IMR-90 (cell line): ENCODE data around the gene RALGPS2. TPM values are rescaled to one million over a fixed set of nuclear protein-coding genes. Genes with fewer than 3 reads are reported as not detected.

Experiments
- ATAC-seq: fragments of 200-7000 bp; cut with Tn5 transposase; 2 replicates; pipeline ENCODE4 v1.9.1; 2020; ENCODE audit warnings: low read depth, mild to moderate bottlenecking, moderate library complexity
- BruUV-seq: library from RNA; stranded (reverse); fragments of 400-500 nt; replicated peaks from 2 replicates; lab custom pipeline; 2021; lab: Mats Ljungman, UMichigan
- CTCF ChIA-PET: fragments of 300-600 bp; formaldehyde crosslinking; extraction: SDS; loops from one replicate; lab custom pipeline; 2021; ENCODE audit warnings: antibody characterized with exemption; lab: Yijun Ruan, JAX
- POLR2A ChIA-PET: fragments of 300-600 bp; sonication (Branson Sonifier 250); formaldehyde crosslinking; loops from one replicate; lab custom pipeline; 2022; ENCODE audit warnings: antibody characterized with exemption; ENCODE audit not compliant: unreplicated experiment; lab: Charles Lee
- DNase-seq: peaks from one replicate; pipeline ENCODE4 v3.0.0; 2013
- H2AFZ ChIP-seq: replicated peaks from 2 replicates; pipeline ENCODE3; 2013; ENCODE audit warnings: low read length, mild to moderate bottlenecking; ENCODE audit not compliant: poor library complexity
- H2AK5ac ChIP-seq: 2 replicates; pipeline ENCODE4 v1.6.1; 2013; ENCODE audit warnings: low read depth, low read length, inconsistent platforms
- H2AK9ac ChIP-seq: replicated peaks from 2 replicates; pipeline ENCODE3; 2013; ENCODE audit warnings: mild to moderate bottlenecking, low read depth, low read length, moderate library complexity; ENCODE audit not compliant: poor library complexity
- H2BK120ac ChIP-seq: 2 replicates; pipeline ENCODE4 v1.6.1; 2013; ENCODE audit warnings: low read depth, low read length, inconsistent platforms
- H2BK15ac ChIP-seq: 3 replicates; pipeline ENCODE4 v1.6.1; 2013; ENCODE audit warnings: low read depth, low read length, inconsistent platforms
- H2BK20ac ChIP-seq: 2 replicates; pipeline ENCODE4 v1.6.1; 2013; ENCODE audit warnings: low read depth, mild to moderate bottlenecking, inconsistent platforms, low read length, moderate library complexity
- H2BK5ac ChIP-seq: 2 replicates; pipeline ENCODE4 v1.6.1; 2013; ENCODE audit warnings: mild to moderate bottlenecking, low read depth, low read length, inconsistent platforms; ENCODE audit not compliant: poor library complexity, severe bottlenecking
- H3K14ac ChIP-seq: replicated peaks from 2 replicates; pipeline ENCODE4 v1.6.1; 2013; ENCODE audit warnings: low read depth, low read length, inconsistent platforms
- H3K18ac ChIP-seq: 2 replicates; pipeline ENCODE4 v1.6.1; 2013; ENCODE audit warnings: low read depth, low read length, control low read depth
- H3K23ac ChIP-seq: 2 replicates; pipeline ENCODE4 v1.6.1; 2013; ENCODE audit warnings: low read depth, low read length, inconsistent platforms
- H3K27ac ChIP-seq: 2 replicates; pipeline ENCODE4 v1.5.1; 2013; ENCODE audit warnings: mild to moderate bottlenecking, control low read depth, low read length; ENCODE audit not compliant: insufficient read depth
- H3K27me3 ChIP-seq: 2 replicates; pipeline ENCODE4 v1.6.1; 2013; ENCODE audit warnings: low read length; ENCODE audit not compliant: control insufficient read depth, insufficient read depth
- H3K36me3 ChIP-seq: 2 replicates; pipeline ENCODE4 v1.6.1; 2013; ENCODE audit warnings: low read length, mixed read lengths; ENCODE audit not compliant: control insufficient read depth, insufficient read depth
- H3K4ac ChIP-seq: 2 replicates; pipeline ENCODE4 v1.6.1; 2013; ENCODE audit warnings: low read depth, low read length, inconsistent platforms
- H3K4me1 ChIP-seq: 2 replicates; pipeline ENCODE4 v1.6.1; 2013; ENCODE audit warnings: low read length, mixed read lengths; ENCODE audit not compliant: control insufficient read depth, insufficient read depth
- H3K4me2 ChIP-seq: 2 replicates; pipeline ENCODE4 v1.6.1; 2013; ENCODE audit warnings: low read depth, mild to moderate bottlenecking, control low read depth, low read length, moderate library complexity
- H3K4me3 ChIP-seq: 2 replicates; pipeline ENCODE4 v1.5.1; 2013; ENCODE audit warnings: low read depth, mild to moderate bottlenecking, control low read depth, low read length, moderate library complexity; ENCODE audit not compliant: insufficient read depth
- H3K56ac ChIP-seq: 2 replicates; pipeline ENCODE4 v1.6.1; 2013; ENCODE audit warnings: low read length, inconsistent platforms; ENCODE audit not compliant: insufficient read depth; ENCODE audit errors: extremely low read depth
- H3K79me1 ChIP-seq, 2 experiments: 2 replicates each; pipeline ENCODE4 v1.6.1; 2013; ENCODE audit warnings: low read length in 2 of 2, inconsistent platforms in 1 of 2, low read depth in 1 of 2
- H3K9ac ChIP-seq: 2 replicates; pipeline ENCODE4 v1.6.1; 2013; ENCODE audit warnings: low read depth, low read length, control low read depth
- H3K9me1 ChIP-seq: 2 replicates; pipeline ENCODE4 v1.6.1; 2013; ENCODE audit warnings: low read length, inconsistent platforms; ENCODE audit not compliant: insufficient read depth
- H3K9me3 ChIP-seq: 2 replicates; pipeline ENCODE4 v1.6.1; 2013; ENCODE audit warnings: low read length; ENCODE audit not compliant: control insufficient read depth, insufficient read depth
- H4K20me1 ChIP-seq: 2 replicates; pipeline ENCODE4 v1.6.1; 2013; ENCODE audit warnings: low read length, inconsistent platforms; ENCODE audit not compliant: insufficient read depth
- H4K5ac ChIP-seq: 2 replicates; pipeline ENCODE4 v1.6.1; 2013; ENCODE audit warnings: mild to moderate bottlenecking, low read depth, low read length, control low read depth
- H4K8ac ChIP-seq, 2 experiments: 2 replicates each; pipeline ENCODE4 v1.6.1; 2013; ENCODE audit warnings: low read depth in 2 of 2, low read length in 2 of 2, control low read depth in 1 of 2, inconsistent platforms in 1 of 2
- H4K91ac ChIP-seq: 2 replicates; pipeline ENCODE4 v1.6.1; 2013; ENCODE audit warnings: low read depth, low read length, inconsistent platforms; ENCODE audit not compliant: insufficient read depth
- BHLHE40 ChIP-seq: fragments of 150-350 bp; IDR thresholded peaks from 2 replicates; pipeline ENCODE4 v1.6.1; 2016; ENCODE audit warnings: mild to moderate bottlenecking, low read depth, low read length
- CEBPB ChIP-seq: IDR thresholded peaks from 2 replicates; pipeline ENCODE4 v1.6.1; 2012; ENCODE audit warnings: low read depth, low read length, improper control_type of control experiment
- CHD1 ChIP-seq: IDR thresholded peaks from 2 replicates; pipeline ENCODE4 v1.6.1; 2012; ENCODE audit warnings: low read depth, low read length, improper control_type of control experiment
- CTCF ChIP-seq: conservative IDR thresholded peaks from 2 replicates; pipeline ENCODE4 v1.5.1; 2012; ENCODE audit warnings: mild to moderate bottlenecking, low read depth, low read length, improper control_type of control experiment
- ELK1 ChIP-seq: fragments of 150-350 bp; IDR thresholded peaks from 2 replicates; pipeline ENCODE4 v1.6.1; 2016; ENCODE audit warnings: low read depth, mild to moderate bottlenecking, low read length, moderate library complexity, borderline replicate concordance
- FOS ChIP-seq: fragments of 150-350 bp; IDR thresholded peaks from 2 replicates; pipeline ENCODE4 v1.6.1; 2016; ENCODE audit warnings: low read depth, low read length
- MAFK ChIP-seq: IDR thresholded peaks from 2 replicates; pipeline ENCODE4 v1.6.1; 2012; ENCODE audit warnings: low read depth, low read length, improper control_type of control experiment
- MAZ ChIP-seq: IDR thresholded peaks from 2 replicates; pipeline ENCODE4 v1.6.1; 2012; ENCODE audit warnings: low read depth, mild to moderate bottlenecking, low read length, improper control_type of control experiment, moderate library complexity, borderline replicate concordance
- MXI1 ChIP-seq: IDR thresholded peaks from 2 replicates; pipeline ENCODE4 v1.6.1; 2012; ENCODE audit warnings: low read depth, mild to moderate bottlenecking, low read length, moderate library complexity, borderline replicate concordance
- NFE2L2 ChIP-seq: fragments of 150-350 bp; IDR thresholded peaks from 2 replicates; pipeline ENCODE4 v1.6.1; 2016; ENCODE audit warnings: low read depth, mild to moderate bottlenecking, low read length
- POLR2A ChIP-seq: IDR thresholded peaks from 2 replicates; pipeline ENCODE4 v1.6.1; 2012; ENCODE audit warnings: mild to moderate bottlenecking, low read depth, low read length
- RAD21 ChIP-seq: IDR thresholded peaks from 2 replicates; pipeline ENCODE4 v1.6.1; 2012; ENCODE audit warnings: low read length, improper control_type of control experiment
- RCOR1 ChIP-seq: IDR thresholded peaks from 2 replicates; pipeline ENCODE4 v1.6.1; 2012; ENCODE audit warnings: mild to moderate bottlenecking, low read length, improper control_type of control experiment; ENCODE audit not compliant: insufficient replicate concordance
- RFX5 ChIP-seq: IDR thresholded peaks from 2 replicates; pipeline ENCODE4 v1.8.0; 2012; ENCODE audit warnings: low read depth, mild to moderate bottlenecking, low read length, moderate library complexity
- SMC3 ChIP-seq: fragments of 150-350 bp; IDR thresholded peaks from 2 replicates; pipeline ENCODE4 v1.6.1; 2016; ENCODE audit warnings: low read depth, mild to moderate bottlenecking, antibody characterized with exemption, low read length, moderate library complexity
- USF2 ChIP-seq: fragments of 150-350 bp; IDR thresholded peaks from 2 replicates; pipeline ENCODE4 v1.6.1; 2017; ENCODE audit warnings: mild to moderate bottlenecking, antibody characterized with exemption, low read length, low read depth
- WGBS, 2 experiments: methylation state at CpG; one replicate each; pipeline versions ENCODE4 v1.1.5 to v1.1.7; 2013; ENCODE audit warnings: missing lambda C conversion rate in 2 of 2; ENCODE audit not compliant: insufficient read length in 1 of 2; ENCODE audit errors: extremely low coverage in 2 of 2; 5-methylcytosine and 5-hydroxymethylcytosine counted together
- dilution Hi-C: fragments of 300-500 bp; cut with HindIII; formaldehyde crosslinking; loops from one replicate; pipeline ENCODE4 v1.14.3; 2018; ENCODE audit warnings: low sequenced_read_pairs; ENCODE audit not compliant: unreplicated experiment
- in situ Hi-C: fragments of 300-500 bp; cut with MboI; formaldehyde crosslinking; loops from 3 replicates; pipeline ENCODE4 v1.14.3; 2019; ENCODE audit warnings: low sequenced_read_pairs, inconsistent platforms, mixed read lengths
- intact Hi-C: fragments of 100-400 bp; cut with micrococcal nuclease; formaldehyde crosslinking; loops from 2 replicates; pipeline ENCODE4 v1.10.0; 2022
- polyA plus RNA-seq, 3 experiments: library from polyadenylated mRNA; depleted of rRNA; stranded (reverse); fragments of >200 nt; gene quantifications; 2 replicates each; pipeline ENCODE4 v1.2.3, GENCODE V29; 2012; ENCODE audit warnings: low replicate concordance in 1 of 3
- total RNA-seq: library from RNA; depleted of rRNA; stranded (reverse); fragments of >200 nt; gene quantifications from 2 replicates; pipeline ENCODE4 v1.2.3, GENCODE V29; 2012

Gene RALGPS2
- total and polyA plus RNA-seq, 2 of the 4 experiments (the other 2 are of a cell fraction) = 13.8 to 148 TPM

- no peak for TF ChIP-seq CEBPB
- no peak for TF ChIP-seq MAFK
- no peak for TF ChIP-seq ELK1
- no peak for TF ChIP-seq NFE2L2
- TF ChIP-seq SMC3 = peak; percentile 27; the same call in 1 of the 2 replicates
- no peak for TF ChIP-seq BHLHE40
- TF ChIP-seq POLR2A = no peak
- no peak for TF ChIP-seq CHD1
- no peak for TF ChIP-seq MXI1
- TF ChIP-seq USF2 = no peak
- peak; percentile 52 for TF ChIP-seq RAD21
- no peak for TF ChIP-seq MAZ
- TF ChIP-seq RFX5 = no peak
- no peak for TF ChIP-seq RCOR1
- no peak for TF ChIP-seq FOS
- peak; percentile 52 for TF ChIP-seq CTCF
- POLR2A ChIA-PET = no interaction called here
- H4K8ac ChIP-seq = no peak overlapping the region
- intact Hi-C loops = no loop called here
- CTCF ChIA-PET = no interaction called here
- 20% methylated on average over 1 of the region's 4 CpGs; no CpG with 5 or more reads in 1 of the 2 experiments for WGBS, 2 experiments
- H4K5ac ChIP-seq = no peak overlapping the region
- no TSS peak for BruUV-seq
- H2BK20ac ChIP-seq = no peak overlapping the region
- peak overlapping the region; percentile 16 for H2AK9ac ChIP-seq
- no peak overlapping the region for H3K4me3 ChIP-seq
- in situ Hi-C loops = loop anchor here (10.0 kb wide), 2 partner anchors 224 to 226 kb away; no protein-coding TSS in a partner anchor
- no peak overlapping the region for H3K9ac ChIP-seq
- H2AK5ac ChIP-seq = no peak overlapping the region
- no peak overlapping the region for H2BK15ac ChIP-seq
- no peak overlapping the region for H3K23ac ChIP-seq
- H3K79me1 ChIP-seq = peaks cover 33 to 67% of the 10 kb centered on the region in 2 experiments
- H3K27ac ChIP-seq = no peak overlapping the region
- no peak overlapping the region for H3K4me2 ChIP-seq
- H2BK120ac ChIP-seq = no peak overlapping the region
- H3K9me3 ChIP-seq = peaks cover 17% of the 10 kb centered on the region
- H4K91ac ChIP-seq = no peak overlapping the region
- dilution Hi-C loops = no loop called here
- no peaks in the 10 kb centered on the region for H3K9me1 ChIP-seq
- H3K36me3 ChIP-seq = peaks cover 19% of the 10 kb centered on the region
- H2BK5ac ChIP-seq = no peak overlapping the region
- DNase-seq (no peak), ATAC-seq (no peak)
- no peak overlapping the region for H3K56ac ChIP-seq
- H3K18ac ChIP-seq = no peak overlapping the region
- no peaks in the 10 kb centered on the region for H3K27me3 ChIP-seq
- peaks cover 40% of the 10 kb centered on the region for H4K20me1 ChIP-seq
- no peak overlapping the region for H2AFZ ChIP-seq
- H3K14ac ChIP-seq = no peak overlapping the region
- peaks cover 2% of the 10 kb centered on the region; the same call in 1 of the 2 replicates for H3K4me1 ChIP-seq
- H3K4ac ChIP-seq = no peak overlapping the region
Observed at GRCh38 chr1:178768423-178768822, 43.4 kb downstream of the RALGPS2 start.
